ENCODE measurements around the gene PISD.

The PISD gene

GRCh38 chr22:31604746-31605705, 57.0 kb downstream of the PISD start:
- H3K9ac ChIP-seq (ENCODE audit: low read length): no peak overlapping the region
- no peaks in the 10 kb centered on the region for H3K27me3 ChIP-seq (ENCODE audit: insufficient read depth, low read length)
- no peaks in the 10 kb centered on the region for H3K9me2 ChIP-seq (ENCODE audit: low read depth, low read length)
- no peaks in the 10 kb centered on the region for H4K20me1 ChIP-seq (ENCODE audit: insufficient read depth, low read length)
- H3K36me3 ChIP-seq (ENCODE audit: insufficient read depth, low read length): peaks cover 53% of the 10 kb centered on the region
- H3K4me1 ChIP-seq (ENCODE audit: insufficient read depth, low read length, severe bottlenecking): no peaks in the 10 kb centered on the region
- no peaks in the 10 kb centered on the region for H3K79me2 ChIP-seq (ENCODE audit: insufficient read depth, low read length)
- no peak overlapping the region for H3K27ac ChIP-seq (ENCODE audit: low read depth, low read length, poor library complexity, severe bottlenecking)
- H2AFZ ChIP-seq (ENCODE audit: low read length): no peak overlapping the region
- H3K4me2 ChIP-seq (ENCODE audit: low read length): no peak overlapping the region
- no peak for TF ChIP-seq CTCF (IDR thresholded peaks at IDR 0.05; ENCODE audit: low read length)
- no peak for TF ChIP-seq EZH2 (IDR thresholded peaks at IDR 0.05; ENCODE audit: borderline replicate concordance, low read length)
- no peak overlapping the region for H3K4me3 ChIP-seq (ENCODE audit: low read depth, low read length, poor library complexity, severe bottlenecking)
- H3K9me3 ChIP-seq (ENCODE audit: low read length): no peaks in the 10 kb centered on the region
- H3F3A ChIP-seq (ENCODE audit: insufficient read depth, low read length): no peaks in the 10 kb centered on the region

- Histone ChIP-seq H3K27me3 (ENCODE audit: insufficient read depth, low read length) (no peaks in the 10 kb centered on the region), H3K4me1 (ENCODE audit: insufficient read depth, low read length, severe bottlenecking) (no peaks in the 10 kb centered on the region), H3K9me3 (ENCODE audit: low read length) (no peaks in the 10 kb centered on the region), H3K27ac (ENCODE audit: low read depth, low read length, poor library complexity, severe bottlenecking) (no peak overlapping the region), H3K4me2 (ENCODE audit: low read length) (no peak overlapping the region), H3K4me3 (ENCODE audit: low read depth, low read length, poor library complexity, severe bottlenecking) (no peak overlapping the region), H2AFZ (ENCODE audit: low read length) (no peak overlapping the region), H3K9ac (ENCODE audit: low read length) (no peak overlapping the region), H3K9me2 (ENCODE audit: low read depth, low read length) (no peaks in the 10 kb centered on the region), H4K20me1 (ENCODE audit: insufficient read depth, low read length) (no peaks in the 10 kb centered on the region), H3F3A (ENCODE audit: insufficient read depth, low read length) (no peaks in the 10 kb centered on the region), H3K79me2 (ENCODE audit: insufficient read depth, low read length) (no peaks in the 10 kb centered on the region), H3K36me3 (ENCODE audit: insufficient read depth, low read length) (peaks cover 53% of the 10 kb centered on the region)
- TF ChIP-seq CTCF (IDR thresholded peaks at IDR 0.05; ENCODE audit: low read length) (no peak), EZH2 (IDR thresholded peaks at IDR 0.05; ENCODE audit: borderline replicate concordance, low read length) (no peak)
Observed at GRCh38 chr22:31604137-31604705, 57.8 kb downstream of the PISD start.

- H3K9ac ChIP-seq (ENCODE audit: low read length): no peak overlapping the region
- no peaks in the 10 kb centered on the region for H3F3A ChIP-seq (ENCODE audit: insufficient read depth, low read length)
Observed at GRCh38 chr22:31603574-31603973, 58.4 kb downstream of the PISD start.

More at GRCh38 chr22:31603574-31603973, 58.4 kb downstream of the PISD start:
- no peak overlapping the region for H3K4me3 ChIP-seq (ENCODE audit: low read depth, low read length, poor library complexity, severe bottlenecking)
- TF ChIP-seq EZH2 (IDR thresholded peaks at IDR 0.05; ENCODE audit: borderline replicate concordance, low read length) (no peak), CTCF (IDR thresholded peaks at IDR 0.05; ENCODE audit: low read length) (no peak)
- no peaks in the 10 kb centered on the region for H3K9me2 ChIP-seq (ENCODE audit: low read depth, low read length)
- H3K4me2 ChIP-seq (ENCODE audit: low read length): no peak overlapping the region
- H3K27ac ChIP-seq (ENCODE audit: low read depth, low read length, poor library complexity, severe bottlenecking): no peak overlapping the region
- no peak overlapping the region for H2AFZ ChIP-seq (ENCODE audit: low read length)
- no peaks in the 10 kb centered on the region for H3K4me1 ChIP-seq (ENCODE audit: insufficient read depth, low read length, severe bottlenecking)
- peaks cover 51% of the 10 kb centered on the region for H3K36me3 ChIP-seq (ENCODE audit: insufficient read depth, low read length)
- H3K9me3 ChIP-seq (ENCODE audit: low read length): no peaks in the 10 kb centered on the region
- H3K27me3 ChIP-seq (ENCODE audit: insufficient read depth, low read length): no peaks in the 10 kb centered on the region
- H3K79me2 ChIP-seq (ENCODE audit: insufficient read depth, low read length): no peaks in the 10 kb centered on the region
- no peaks in the 10 kb centered on the region for H4K20me1 ChIP-seq (ENCODE audit: insufficient read depth, low read length)
